ENCODE data around the gene NUP133.

DNA sequence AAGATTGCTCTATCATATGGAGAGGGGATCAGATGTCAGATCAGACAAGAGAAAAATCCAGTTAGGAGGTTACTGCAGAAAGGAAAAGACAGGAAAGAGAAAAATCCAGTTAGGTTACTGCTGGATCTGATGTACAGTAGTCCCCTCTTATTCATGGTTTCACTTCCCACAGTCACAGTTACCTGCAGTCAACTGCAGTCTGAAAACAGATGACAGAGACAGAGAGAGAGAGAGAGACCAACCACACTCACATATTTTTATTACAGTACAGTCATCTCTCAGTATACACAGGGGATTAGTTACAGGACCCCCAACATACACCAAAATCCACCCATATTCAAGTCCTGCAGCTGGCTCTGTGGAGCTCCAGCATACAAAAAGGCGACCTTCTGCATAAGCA lies 29.3 kb downstream of the NUP133 start:
- TF ChIP-seq, protein P1, sequence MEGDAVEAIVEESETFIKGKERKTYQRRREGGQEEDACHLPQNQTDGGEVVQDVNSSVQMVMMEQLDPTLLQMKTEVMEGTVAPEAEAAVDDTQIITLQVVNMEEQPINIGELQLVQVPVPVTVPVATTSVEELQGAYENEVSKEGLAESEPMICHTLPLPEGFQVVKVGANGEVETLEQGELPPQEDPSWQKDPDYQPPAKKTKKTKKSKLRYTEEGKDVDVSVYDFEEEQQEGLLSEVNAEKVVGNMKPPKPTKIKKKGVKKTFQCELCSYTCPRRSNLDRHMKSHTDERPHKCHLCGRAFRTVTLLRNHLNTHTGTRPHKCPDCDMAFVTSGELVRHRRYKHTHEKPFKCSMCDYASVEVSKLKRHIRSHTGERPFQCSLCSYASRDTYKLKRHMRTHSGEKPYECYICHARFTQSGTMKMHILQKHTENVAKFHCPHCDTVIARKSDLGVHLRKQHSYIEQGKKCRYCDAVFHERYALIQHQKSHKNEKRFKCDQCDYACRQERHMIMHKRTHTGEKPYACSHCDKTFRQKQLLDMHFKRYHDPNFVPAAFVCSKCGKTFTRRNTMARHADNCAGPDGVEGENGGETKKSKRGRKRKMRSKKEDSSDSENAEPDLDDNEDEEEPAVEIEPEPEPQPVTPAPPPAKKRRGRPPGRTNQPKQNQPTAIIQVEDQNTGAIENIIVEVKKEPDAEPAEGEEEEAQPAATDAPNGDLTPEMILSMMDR (IDR thresholded peaks at IDR 0.05; ENCODE audit: insufficient read depth, low read length, poor library complexity, severe bottlenecking), result no peak
- no peak for TF ChIP-seq EZH2phosphoT487 (conservative IDR thresholded peaks at IDR 0.05; ENCODE audit: low read length)
